T-helper 1 cell treated with Interleukin-12 subunit alpha and Interleukin-12 subunit beta and Interleukin-4 antibody, amounts not matched to agents 30 ng/mL and 1 ng/mL, for 36 hours (primary cell): Measurements from ENCODE around the gene GPATCH2L. TPM values are rescaled to one million over a fixed set of nuclear protein-coding genes. Genes with fewer than 3 reads are reported as not detected.

ENCODE experiments used
- intact Hi-C: fragments of 100-400 bp; cut with micrococcal nuclease; formaldehyde crosslinking; loops from one replicate; pipeline ENCODE4 v1.15.1; 2024
- total RNA-seq: library from RNA; stranded (reverse); gene quantifications from 2 replicates; pipeline ENCODE4 v1.2.3, GENCODE V29; 2022

GPATCH2L gene
- total RNA-seq, 1 donor from 2014 or later: 74.6 TPM

DNA sequence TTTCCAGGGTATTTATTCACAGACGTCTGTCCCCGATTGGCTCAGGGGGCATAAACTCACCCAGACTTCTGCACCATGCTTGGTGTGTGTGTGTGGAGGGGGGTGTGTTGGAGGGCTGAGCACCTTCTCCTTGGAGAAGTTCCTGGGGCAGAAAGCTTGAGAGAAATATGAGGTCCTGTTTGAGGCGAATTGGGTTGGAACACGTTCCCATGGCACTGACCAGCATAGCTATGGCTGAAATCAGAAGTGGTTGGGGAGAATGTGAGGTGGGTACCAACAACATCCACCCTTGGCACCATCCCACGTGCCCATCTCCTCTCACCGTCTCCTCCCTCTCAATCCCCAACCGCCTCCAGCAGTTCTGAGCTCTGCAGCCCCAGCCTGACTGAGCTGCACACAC, 16.0 kb upstream of the GPATCH2L start:
- intact Hi-C loops: no loop called here

DNA sequence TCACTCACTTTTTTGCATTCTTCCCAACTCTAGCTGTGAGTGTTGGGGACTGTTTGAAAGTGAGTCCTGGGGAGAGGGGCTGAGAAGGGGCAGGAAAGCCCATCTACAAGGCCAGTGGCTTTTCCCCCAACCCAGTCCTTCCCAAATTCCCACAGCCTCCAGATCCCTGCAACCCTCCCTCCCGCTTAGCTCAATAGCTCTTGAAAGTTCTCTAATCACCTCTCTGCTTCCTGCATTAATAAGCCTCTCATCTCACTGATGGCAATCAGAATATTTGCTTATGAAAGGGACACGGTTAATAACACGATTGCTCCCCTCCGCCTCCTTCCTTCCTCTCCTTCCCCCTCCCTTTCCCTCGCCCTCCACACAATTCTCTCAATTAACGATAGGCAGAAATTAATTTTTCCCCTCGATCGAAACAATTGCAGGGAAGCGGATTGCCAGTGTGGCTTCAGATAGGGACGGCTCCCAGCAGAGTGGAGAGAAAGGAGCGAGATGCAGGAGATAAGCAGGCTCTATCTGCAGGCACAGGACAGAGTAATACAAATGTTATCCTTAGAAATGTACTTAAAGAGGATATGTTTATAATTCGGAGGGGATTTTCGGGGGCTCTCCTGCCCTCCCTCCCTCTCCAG, 15.1 kb upstream of the GPATCH2L start:
- intact Hi-C loops: no loop called here

DNA sequence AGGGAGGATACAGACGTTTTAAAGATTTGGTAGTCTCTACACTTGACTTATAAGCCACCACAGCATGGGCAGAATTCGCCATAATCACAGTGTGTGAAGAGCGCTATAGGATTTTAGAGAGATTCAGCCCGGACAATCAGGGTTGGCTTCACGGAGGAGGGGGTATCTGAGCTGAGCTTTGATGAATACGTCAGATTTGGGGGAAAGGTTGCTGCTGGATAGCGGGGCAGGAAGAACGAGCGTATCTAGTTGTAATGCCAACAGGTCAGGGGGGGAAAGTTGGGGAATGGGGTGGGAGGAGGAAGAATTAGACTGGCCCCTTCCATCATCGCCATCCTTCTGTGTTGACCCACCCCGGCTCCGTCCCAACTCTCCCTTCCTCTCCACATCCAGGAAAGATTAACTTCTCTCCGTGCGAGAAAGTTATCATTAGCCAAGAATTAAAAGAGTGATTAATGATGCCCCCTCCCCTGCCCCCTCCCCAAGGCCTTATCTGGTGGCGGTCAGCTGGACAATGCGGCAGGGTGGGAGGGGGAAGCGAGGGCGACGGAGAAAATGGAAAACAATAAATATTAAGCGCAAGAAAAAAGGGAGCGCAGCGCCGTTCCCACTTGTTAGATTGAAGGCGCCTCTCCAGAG, 13.5 kb upstream of the GPATCH2L start:
- intact Hi-C loops: no loop called here

DNA sequence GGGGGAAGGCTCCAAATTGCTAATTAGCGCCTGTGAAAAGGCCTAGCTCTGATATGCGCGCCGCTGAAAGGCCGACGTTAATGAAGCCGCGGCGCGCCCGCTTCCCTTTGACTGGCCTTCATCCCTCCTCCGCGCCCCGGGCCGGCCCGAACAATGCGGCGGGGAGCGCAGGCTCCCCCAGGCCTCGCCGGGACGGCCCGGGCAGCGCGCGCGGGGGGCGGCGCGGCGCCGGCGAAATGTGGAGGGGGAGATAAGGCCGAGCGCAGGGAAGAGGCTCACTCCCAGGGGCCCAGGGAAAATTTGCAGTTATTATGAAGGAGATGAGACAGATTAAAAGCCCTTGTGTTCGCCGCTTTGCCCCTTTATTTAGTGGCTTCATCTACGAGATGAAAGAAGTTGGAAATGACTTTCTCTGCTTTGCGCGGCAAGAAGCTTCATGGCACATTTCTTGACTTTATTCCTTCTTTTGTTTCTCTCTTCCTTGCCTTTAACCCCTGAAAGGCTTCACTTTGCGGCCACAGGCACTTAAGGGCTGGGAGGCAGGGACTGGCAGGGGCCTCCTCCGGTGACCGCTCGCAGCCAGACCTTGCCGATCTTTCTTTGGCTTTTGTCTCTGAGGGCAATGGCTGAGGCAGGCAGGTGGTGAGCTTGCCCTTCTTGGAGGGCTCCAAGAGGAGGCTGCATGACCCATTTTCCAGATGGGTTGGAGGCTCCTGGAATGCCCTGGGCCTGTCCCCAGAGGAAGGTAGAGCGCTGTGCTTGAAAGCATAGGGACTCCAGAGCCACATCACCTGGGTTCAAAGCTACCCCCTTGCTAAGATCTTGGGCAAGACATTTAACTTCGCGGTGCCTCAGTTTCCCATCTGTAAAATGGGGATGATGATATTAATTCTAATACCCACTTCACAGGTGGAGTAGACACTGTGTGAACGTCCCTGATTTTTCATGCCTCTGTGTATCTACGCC, 12.7 kb upstream of the GPATCH2L start:
- intact Hi-C loops: no loop called here

DNA sequence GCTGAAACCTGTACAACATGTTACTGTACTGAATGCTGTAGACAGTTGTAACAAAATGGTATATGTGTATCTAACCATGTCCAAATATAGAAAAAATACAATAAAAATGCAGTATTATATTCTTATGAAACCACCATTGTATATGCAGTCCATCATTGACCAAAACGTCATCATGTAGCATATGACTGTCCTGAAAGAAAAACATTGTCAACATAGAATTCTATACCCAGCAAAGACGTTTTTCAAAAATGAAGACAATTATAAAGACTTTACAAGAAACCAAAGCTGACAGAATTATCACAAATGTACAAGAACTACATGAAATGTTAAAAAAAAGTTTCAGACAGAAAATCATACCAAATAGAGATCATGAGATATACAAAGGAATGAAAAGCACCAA, 8.1 kb upstream of the GPATCH2L start:
- intact Hi-C loops: no loop called here

DNA sequence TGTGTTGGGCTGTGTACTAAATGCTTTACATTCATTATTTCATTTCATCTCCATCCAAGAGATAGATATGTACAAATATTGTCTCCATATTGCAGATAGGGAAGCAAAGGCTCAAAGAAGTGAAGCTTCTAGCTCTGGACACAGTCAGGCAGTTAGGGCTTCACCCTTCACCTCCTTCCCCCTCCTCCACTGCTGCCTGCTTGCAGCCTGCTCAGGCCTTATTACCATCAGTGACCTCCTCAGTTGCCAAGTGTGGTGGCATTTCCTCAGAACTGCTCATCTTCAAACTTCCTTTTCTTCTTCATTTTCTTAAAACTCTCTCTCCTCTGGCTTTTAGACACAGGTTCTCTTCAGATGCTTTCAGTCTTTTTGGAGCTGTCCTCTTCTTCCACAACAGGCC, 4.7 kb upstream of the GPATCH2L start:
- intact Hi-C loops: no loop called here

DNA sequence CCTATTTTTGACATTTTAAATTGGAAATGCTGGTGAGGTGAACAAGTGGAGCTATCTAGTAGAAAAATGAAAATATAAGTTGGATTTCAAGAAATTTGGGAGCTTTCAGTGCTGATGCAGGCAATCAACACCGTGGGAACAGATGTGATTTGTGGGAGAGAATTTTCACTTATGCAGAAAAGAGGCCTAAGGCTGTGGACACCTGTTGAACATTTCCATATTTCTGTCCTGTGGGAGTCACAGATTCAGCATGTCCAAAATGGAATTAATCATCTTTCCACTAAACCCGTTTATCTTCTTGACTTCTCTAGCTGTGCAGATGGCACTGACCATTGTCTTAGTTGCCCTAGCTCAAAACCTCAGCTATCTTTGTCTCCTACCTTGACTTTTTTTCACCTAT, 2.5 kb upstream of the GPATCH2L start:
- intact Hi-C loops: no loop called here

DNA sequence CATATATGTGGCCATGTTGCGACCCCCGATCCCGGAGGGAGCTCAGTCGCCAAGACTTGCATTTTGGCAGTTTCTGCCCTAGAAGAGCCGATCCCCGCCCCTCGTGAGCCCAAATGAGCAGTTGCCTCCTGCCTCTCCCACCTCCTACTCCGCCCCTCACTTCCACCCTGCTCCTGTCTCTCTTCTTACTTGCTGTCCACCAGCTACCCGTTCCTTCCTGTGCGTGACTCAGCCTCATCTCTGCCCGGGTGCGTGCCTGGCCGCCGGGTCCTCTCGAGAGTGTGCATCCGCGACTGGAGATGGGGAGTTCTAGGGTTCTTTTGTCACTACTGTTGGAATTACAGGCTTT, 585 bp downstream of the GPATCH2L start:
- intact Hi-C loops: loop anchor here (1.0 to 10.0 kb wide), 10 partner anchors 16 to 1660 kb away; partner anchors contain the start of genes ANGEL1, CIPC, GSTZ1 and ISCA2

DNA sequence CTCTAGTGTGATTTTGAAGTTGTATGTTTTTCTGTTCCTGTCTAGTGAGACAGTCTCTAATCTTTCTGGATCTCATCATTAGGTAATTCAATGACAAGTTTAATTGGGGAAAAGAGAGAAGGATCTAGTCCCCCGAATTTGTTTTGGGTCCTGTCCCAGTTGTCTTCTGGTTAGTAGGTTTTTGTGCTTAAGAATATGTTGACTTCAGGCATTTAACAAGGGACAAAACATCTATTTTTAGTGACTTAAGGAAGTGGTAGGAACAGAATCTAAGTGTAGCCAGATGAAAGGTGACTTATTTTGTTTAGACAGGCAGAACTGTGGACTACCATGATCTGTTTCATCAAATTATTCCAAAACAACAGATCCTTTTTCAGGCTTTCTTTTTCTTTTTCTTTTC, 2.2 kb downstream of the GPATCH2L start:
- intact Hi-C loops: loop anchor here (2.0 to 10.0 kb wide), 8 partner anchors 15 to 1662 kb away; partner anchors contain the start of genes ANGEL1, CIPC, GSTZ1 and ISCA2

DNA sequence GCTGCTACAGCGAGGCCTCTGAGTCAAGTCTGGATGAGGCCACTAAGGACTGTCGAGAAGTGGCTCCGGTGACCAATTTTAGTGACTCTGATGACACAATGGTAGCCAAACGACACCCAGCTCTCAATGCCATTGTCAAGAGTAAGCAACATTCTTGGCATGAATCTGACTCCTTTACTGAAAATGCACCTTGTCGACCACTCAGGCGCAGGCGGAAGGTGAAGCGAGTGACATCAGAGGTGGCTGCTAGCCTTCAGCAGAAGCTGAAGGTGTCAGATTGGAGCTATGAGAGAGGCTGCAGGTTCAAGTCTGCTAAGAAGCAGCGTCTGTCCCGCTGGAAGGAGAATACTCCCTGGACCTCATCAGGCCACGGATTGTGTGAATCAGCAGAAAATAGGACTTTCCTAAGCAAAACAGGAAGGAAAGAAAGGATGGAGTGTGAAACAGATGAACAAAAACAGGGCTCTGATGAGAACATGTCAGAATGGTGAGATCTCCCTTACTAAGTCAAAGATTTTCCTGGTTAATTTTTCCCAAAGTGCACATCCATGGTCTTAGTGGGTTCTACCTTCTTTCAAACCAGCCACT, 2.9 kb downstream of the GPATCH2L start:
- intact Hi-C loops: loop anchor here (5.0 to 10.0 kb wide), 3 partner anchors 980 to 1662 kb away; partner anchors contain the start of genes ISCA2, NPC2, SPTLC2 and TMED10

DNA sequence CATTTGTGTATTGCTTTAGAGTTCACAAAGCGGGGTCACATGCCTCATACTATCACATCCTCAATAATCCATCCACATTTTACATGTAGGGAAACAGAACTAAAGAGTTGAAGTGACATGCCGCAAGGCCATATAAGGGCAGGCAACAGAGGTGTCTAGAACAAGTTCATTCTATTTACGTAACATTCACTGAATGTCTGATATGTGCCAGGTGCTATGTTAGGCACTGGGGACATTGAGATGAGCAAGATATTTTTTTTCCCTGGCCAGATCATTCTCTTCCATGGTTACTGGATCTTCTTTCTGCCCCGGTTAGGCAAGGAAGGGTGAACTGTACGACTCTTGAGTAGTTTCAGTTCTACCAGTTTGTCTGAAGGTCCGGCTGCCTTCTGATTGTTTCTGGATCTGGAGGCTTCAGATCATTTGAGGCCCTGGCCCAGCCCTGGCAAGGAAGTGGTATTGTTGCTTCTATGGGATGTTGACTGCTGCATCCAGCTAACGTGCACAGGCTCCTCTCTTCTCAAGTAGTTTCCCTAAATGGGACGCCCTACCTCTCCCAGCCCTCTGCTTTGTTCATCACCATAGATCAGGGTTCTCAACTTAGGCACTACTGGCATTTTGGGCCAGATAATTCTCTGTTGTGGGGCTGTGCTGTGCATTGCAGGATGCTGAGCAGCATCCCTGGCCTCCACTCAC, 12.1 kb downstream of the GPATCH2L start:
- intact Hi-C loops: no loop called here

DNA sequence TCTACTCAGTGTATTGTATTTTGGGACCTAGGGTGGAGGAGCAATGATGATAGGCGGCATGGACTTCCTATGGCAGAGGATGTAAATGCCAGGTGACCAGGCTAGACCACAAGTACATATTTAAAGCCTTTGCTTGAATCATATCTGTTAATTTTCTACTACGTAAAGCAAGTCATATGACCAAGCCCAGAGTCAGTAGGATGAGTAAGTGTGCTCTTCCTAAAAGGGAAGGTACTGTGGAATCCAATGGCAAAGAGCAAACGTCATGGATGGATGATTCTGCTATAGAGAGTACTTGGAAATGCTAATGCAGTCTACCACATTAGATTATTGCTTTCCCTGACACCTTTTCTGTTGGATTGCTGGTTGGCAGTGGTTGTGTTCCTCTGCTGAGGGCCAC, 16.8 kb downstream of the GPATCH2L start:
- intact Hi-C loops: loop anchor here (2.0 kb wide), 1 partner anchor 16 kb away; no protein-coding TSS in a partner anchor

DNA sequence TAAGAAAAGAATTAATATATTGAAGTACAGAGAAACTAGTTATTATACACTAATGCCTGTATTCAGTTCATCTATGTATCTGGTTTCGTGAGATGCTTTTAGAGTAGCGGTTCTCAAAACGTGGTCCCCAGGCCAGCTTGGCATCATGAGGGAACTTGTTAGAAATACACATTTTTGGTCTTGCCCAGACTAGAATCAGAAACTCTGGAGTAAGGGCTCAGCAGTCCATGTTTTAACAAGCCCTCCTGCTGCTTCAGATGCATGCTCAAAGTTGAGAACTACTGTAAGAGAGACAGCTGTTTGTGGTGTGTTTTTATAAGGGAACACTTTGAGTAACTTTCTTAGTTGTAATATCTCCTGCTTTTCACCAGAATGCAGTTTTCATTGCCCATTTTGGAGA, 18.1 kb downstream of the GPATCH2L start:
- intact Hi-C loops: loop anchor here (2.0 kb wide), 1 partner anchor 17 kb away; no protein-coding TSS in a partner anchor

DNA sequence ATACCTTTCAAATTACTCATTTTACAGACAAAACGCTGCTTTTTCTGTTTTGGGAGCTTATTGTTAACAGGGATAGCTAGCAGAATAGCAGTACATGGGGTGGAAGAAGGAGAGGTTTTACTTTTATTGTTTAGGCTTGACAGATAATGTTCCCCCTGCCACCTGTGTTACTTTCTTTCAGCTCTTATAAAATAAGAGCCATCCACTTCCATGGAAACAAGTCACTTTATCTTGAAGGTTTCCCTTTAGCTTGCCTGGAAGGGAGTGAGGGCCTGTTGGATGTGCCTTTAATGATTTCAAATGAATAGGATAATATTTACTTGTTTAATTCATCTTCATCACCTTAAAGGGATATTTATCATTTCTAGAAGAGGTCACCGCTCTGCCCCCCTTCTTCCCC, 23.3 kb downstream of the GPATCH2L start:
- intact Hi-C loops: no loop called here

DNA sequence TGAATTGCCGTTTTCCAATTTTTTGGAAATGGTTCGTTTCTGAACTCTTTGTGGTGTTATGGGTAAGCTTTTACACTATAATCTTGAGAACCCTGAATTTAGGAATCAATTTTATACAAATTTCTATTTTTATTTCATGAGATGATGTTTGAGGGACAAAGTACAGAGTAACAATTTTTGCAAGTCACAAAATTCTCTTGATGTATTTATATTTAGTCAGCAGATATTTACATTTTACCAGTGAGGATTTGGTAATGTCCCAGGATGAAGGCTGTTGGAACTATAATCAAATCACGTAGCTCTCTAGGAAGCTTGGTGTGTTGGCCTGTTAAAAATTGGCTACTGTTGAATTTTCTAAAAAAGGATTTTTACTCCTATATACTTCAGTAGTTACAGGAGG, 24.2 kb downstream of the GPATCH2L start:
- intact Hi-C loops: no loop called here

DNA sequence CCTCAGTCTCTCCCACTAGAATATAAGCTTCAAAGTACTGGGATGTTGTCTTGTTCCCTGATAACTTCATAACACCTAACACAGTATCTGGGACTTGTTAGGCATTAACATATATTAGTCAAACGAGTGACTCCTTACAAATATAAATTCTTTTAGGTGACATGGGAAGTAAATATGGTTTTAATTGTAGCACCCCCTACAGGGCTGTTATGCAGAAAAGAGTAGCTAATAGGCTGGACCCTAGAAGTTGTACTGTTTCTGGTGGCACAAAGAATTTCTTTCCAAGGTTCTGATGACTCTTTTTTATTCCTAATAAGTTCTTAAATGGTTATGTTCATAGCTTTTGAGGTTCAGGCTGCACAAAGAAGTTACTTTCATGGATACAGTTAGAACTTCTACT, 29.8 kb downstream of the GPATCH2L start:
- intact Hi-C loops: loop anchor here (2.0 kb wide), 1 partner anchor 131 kb away; no protein-coding TSS in a partner anchor

DNA sequence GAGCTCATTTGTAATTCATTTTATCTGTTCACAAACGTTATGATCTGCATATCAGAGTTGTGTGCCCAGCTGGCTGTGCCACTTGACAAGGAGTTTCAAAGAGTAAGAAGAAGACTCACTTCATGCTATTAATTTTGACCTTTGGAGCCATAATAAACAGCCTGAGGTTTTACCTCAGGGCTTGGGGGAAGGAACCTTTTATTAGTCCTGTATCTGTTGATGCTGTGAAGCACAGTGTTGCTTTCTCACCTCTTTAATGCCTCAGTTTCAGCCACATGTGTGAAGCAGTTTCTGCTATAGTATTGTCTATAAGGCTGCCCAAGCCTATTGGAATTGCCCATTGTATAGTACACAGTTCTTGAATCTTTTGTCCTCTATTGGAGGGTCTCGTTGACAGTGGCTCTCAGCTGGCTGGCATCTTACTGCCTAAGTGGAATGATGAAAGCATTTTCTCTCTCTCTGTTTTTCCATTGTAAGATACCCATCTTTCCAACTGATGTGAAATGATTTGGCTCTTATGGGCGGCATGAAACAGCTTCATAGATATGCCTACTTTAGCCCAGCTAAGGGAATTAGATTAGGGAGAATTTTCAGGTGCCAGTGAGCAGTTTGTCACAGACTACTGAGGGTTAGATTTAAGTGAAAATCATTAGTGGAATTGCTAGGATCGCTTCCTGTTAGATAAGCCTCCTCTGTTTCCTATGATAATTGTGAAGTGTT, 34.7 kb downstream of the GPATCH2L start:
- intact Hi-C loops: no loop called here

DNA sequence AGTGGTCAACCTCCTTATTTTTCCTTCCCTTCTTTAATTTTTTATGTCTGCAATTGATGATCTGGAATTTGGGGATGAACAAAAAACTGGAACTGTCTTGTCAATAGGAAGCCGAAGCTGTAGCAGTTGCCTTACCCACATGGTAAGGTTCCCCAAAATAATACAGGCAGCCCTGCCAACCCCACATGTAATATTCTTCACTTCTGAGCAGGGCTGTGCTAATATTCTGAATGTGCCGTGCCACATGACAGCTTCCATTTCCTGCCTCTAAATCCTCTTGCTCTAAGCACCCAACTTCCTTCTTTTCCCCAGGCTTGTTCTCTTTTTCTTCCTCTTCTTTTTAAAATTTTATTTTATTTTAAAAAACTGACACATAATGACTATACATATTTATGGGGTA, 39.6 kb downstream of the GPATCH2L start:
- intact Hi-C loops: no loop called here

DNA sequence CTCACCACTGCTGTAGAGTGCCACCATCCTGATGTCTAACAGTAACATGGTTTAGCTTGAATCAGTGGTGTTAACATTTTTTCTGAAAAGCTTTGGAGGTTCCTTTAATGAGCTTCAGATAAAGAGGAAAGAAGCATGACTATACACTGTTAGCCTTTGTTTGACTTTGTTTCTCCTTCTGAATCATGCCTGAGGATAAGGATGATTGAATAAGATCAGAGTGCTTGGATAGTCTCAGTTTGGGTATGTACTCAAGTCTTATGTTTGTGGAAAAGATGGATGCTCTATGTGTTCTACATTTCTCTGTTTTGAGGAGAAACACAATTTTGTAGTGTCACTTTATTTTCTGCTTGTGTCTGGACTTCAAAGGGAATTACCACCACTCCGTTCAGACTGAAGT, 42.0 kb downstream of the GPATCH2L start:
- intact Hi-C loops: no loop called here

DNA sequence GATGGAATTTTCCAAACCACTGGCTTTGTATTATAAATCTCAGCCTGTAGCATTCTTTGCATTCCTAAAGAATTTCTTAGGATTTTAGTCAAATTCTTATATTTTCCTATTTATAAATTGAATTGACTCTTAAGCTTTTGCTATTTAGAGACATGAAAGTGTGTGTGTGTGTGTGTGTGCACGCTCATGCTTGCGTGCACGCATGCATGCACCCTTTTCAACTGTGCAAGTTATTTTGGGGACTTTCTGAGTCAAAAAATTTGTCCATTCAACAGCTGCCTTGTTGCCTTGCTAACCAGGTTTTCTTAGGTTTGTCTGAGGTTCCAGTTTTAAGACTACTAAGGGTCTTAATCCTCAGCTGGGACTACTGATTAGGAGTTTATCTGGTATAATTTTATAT, 42.6 kb downstream of the GPATCH2L start:
- intact Hi-C loops: no loop called here
